WI38 (cell line): Measurements from ENCODE around the gene LRIG3.

ENCODE experiments used
- H3K4me3 ChIP-seq: 2 replicates; pipeline ENCODE4 v1.5.1; 2011; ENCODE audit warnings: low read depth, mild to moderate bottlenecking, control low read depth, low read length
- CTCF ChIP-seq: IDR thresholded peaks from 2 replicates; pipeline ENCODE4 v1.5.1; 2012; ENCODE audit warnings: low read depth, mild to moderate bottlenecking, control low read depth, low read length

Gene LRIG3

GRCh38 chr12:58880639-58881038 is 39.7 kb downstream of the LRIG3 start:
- TF ChIP-seq CTCF, result no peak
- no peak overlapping the region for H3K4me3 ChIP-seq

DNA sequence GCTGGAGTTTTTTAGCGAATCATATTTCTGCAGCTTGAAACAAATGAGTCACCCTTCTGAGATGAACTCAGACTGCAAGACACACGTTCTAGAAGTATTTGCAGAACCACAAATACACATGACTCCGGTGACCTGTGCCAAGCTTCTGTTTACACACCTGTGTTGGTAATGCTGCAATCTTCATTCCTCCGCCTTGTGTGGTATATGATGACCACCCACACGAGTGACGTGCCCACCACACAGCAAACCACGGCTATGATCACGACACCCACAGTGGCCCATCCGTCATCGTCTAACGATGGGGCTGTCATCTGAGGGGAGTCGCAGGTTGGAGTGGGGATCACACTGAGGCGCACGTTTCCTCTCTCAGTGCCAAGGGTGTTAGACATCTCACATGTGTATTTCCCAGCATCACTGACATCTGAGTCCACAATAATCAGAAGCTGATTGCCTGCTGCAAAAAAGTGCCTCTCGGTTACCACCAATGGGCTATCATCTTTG is 43.0 kb downstream of the LRIG3 start:
- TF ChIP-seq CTCF, result no peak

DNA sequence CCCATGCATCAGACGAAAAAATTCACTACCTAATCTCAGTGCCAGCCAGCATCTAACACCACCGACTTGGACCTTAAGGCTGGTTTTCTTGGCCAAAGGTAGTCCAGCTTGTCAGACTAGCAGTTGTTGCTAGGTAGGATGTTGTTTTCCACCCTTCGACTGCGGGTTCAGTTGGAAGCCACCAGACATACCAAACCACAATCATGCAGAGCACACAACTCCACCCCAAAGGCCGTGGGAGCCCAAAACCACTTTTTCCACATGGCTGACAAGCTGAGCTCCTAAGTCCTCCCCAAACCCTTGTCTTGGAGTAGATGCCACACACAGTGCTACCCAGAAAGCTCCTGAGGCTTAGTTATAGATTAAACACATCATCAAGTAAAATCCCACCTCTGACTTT is 46.8 kb downstream of the LRIG3 start:
- no peak overlapping the region for H3K4me3 ChIP-seq
- no peak for TF ChIP-seq CTCF

More for the DNA sequence above, 43.0 kb downstream of the LRIG3 start:
- H3K4me3 ChIP-seq, result no peak overlapping the region

DNA sequence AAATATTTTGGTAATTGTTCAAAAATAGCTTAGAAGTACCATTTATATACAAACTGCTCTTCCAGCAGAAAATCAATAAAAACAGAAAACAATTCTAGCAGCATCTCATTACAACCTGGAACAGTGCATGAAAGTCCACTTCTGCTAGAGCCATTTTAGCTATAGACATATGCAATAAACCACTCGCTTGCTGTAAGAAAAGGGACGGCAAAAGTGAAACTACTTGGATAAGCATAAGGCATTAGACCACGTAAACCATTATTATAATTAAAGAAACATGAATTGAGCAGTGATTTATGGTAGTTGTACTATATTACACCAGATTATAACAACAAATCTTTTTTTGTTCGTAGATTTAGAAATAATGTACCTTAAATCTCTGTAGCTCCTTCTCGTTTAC is 48.7 kb downstream of the LRIG3 start:
- no peak overlapping the region for H3K4me3 ChIP-seq
- no peak for TF ChIP-seq CTCF

- TF ChIP-seq CTCF, result no peak
- no peak overlapping the region for H3K4me3 ChIP-seq
These were observed 49.7 kb downstream of the LRIG3 start for GRCh38 chr12:58870595-58870994.

GRCh38 chr12:58860788-58861240 is 59.5 kb downstream of the LRIG3 start:
- H3K4me3 ChIP-seq, result no peak overlapping the region

More at GRCh38 chr12:58860788-58861240, 59.5 kb downstream of the LRIG3 start:
- TF ChIP-seq CTCF, result no peak
